Body of pancreas (tissue), 4 donors: ENCODE measurements around the gene C1orf53.

ENCODE experiments used
- POLR2A ChIP-seq, 3 donors: fragments of 450-650 bp; IDR thresholded peaks; one replicate each; pipeline ENCODE4 v1.6.1; 2016; ENCODE audit warnings: antibody characterized with exemption in 3 of 3, mild to moderate bottlenecking in 2 of 3
- TF ChIP-seq, protein P1 (sequence below), 7 experiments: fragments of 450-650 bp in 4 of 7; fragments of 200-600 bp in 3 of 7; sonication (generic) in 3 of 7; IDR thresholded peaks; one replicate each; pipeline ENCODE4 v1.5.1; 2016 to 2019; ENCODE audit warnings: antibody characterized with exemption in 7 of 7

- TF ChIP-seq, protein P1, sequence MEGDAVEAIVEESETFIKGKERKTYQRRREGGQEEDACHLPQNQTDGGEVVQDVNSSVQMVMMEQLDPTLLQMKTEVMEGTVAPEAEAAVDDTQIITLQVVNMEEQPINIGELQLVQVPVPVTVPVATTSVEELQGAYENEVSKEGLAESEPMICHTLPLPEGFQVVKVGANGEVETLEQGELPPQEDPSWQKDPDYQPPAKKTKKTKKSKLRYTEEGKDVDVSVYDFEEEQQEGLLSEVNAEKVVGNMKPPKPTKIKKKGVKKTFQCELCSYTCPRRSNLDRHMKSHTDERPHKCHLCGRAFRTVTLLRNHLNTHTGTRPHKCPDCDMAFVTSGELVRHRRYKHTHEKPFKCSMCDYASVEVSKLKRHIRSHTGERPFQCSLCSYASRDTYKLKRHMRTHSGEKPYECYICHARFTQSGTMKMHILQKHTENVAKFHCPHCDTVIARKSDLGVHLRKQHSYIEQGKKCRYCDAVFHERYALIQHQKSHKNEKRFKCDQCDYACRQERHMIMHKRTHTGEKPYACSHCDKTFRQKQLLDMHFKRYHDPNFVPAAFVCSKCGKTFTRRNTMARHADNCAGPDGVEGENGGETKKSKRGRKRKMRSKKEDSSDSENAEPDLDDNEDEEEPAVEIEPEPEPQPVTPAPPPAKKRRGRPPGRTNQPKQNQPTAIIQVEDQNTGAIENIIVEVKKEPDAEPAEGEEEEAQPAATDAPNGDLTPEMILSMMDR (IDR thresholded peaks at IDR 0.05): no peak
- TF ChIP-seq POLR2A (IDR thresholded peaks at IDR 0.05): no peak
Observed at GRCh38 chr1:197933647-197934046, 31.2 kb downstream of the C1orf53 start.
